ENCODE results near the gene MRE11.

The MRE11 gene

DNA sequence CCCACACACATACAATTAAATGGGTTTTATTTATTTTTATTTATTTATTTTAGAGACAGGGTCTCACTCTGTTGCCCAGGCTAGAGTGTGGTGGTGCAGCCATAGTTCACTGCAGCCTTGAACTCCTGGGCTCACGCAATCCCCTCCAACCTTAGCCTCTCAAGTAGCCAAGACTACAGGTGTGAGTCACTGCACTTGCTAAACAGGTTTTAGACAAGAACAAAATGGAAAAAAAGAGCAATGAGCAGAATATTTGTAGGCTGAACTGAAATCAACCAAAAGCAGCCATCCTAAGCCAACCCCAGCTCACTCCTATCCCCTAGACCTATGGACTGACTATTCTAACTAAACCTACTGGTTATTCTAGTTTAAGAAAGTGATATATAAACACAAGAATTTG, 37.8 kb downstream of the MRE11 start:
- no peaks in the 10 kb centered on the region for H3K27me3 ChIP-seq (ENCODE audit: control insufficient read depth, low read length)
- no peaks in the 10 kb centered on the region for H3K79me2 ChIP-seq (ENCODE audit: control insufficient read depth, low read length)
- H3F3A ChIP-seq (ENCODE audit: control insufficient read depth, insufficient read depth) = no peaks in the 10 kb centered on the region
- H3K4me1 ChIP-seq (ENCODE audit: control insufficient read depth, low read length) = no peaks in the 10 kb centered on the region
- peaks cover 60% of the 10 kb centered on the region for H3K36me3 ChIP-seq (ENCODE audit: control insufficient read depth, low read length)
- H3K27ac ChIP-seq (ENCODE audit: low read depth, low read length) = no peak overlapping the region
- H3K9me2 ChIP-seq (replicated peaks; ENCODE audit: control insufficient read depth, low read length) = no peaks in the 10 kb centered on the region
- no peak overlapping the region for H3K4me3 ChIP-seq (ENCODE audit: low read length)
- H3K9me3 ChIP-seq (ENCODE audit: control insufficient read depth, insufficient read depth, low read length) = no peaks in the 10 kb centered on the region
- no peak overlapping the region for H3K4me2 ChIP-seq (ENCODE audit: low read length)
- no peaks in the 10 kb centered on the region for H4K20me1 ChIP-seq (ENCODE audit: control insufficient read depth, insufficient read depth, low read depth, low read length)
- TF ChIP-seq, protein P1, sequence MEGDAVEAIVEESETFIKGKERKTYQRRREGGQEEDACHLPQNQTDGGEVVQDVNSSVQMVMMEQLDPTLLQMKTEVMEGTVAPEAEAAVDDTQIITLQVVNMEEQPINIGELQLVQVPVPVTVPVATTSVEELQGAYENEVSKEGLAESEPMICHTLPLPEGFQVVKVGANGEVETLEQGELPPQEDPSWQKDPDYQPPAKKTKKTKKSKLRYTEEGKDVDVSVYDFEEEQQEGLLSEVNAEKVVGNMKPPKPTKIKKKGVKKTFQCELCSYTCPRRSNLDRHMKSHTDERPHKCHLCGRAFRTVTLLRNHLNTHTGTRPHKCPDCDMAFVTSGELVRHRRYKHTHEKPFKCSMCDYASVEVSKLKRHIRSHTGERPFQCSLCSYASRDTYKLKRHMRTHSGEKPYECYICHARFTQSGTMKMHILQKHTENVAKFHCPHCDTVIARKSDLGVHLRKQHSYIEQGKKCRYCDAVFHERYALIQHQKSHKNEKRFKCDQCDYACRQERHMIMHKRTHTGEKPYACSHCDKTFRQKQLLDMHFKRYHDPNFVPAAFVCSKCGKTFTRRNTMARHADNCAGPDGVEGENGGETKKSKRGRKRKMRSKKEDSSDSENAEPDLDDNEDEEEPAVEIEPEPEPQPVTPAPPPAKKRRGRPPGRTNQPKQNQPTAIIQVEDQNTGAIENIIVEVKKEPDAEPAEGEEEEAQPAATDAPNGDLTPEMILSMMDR (IDR thresholded peaks at IDR 0.05; ENCODE audit: low read depth, low read length, poor library complexity, severe bottlenecking) = no peak
- TF ChIP-seq EZH2phosphoT487 (IDR thresholded peaks at IDR 0.05; ENCODE audit: borderline replicate concordance, low read length) = no peak

DNA sequence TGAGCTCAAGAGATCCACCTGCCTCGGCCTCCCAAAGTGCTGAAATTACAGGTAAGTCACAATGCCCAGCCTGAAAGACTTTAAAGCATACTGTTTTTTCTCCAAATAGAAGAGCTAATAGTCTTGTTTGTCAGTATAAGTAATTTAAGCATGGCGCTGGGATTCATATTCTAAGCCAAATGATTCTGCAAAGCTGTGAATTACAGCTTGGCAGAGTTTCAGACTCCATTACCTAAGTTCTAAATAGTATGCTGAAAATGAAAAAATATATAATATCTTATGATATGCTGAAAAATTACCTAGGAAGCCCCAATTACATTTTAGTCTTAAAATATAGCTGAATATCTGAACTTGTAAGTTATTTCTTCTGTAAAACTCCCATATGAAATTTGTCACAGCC, 39.3 kb downstream of the MRE11 start:
- no peaks in the 10 kb centered on the region for H4K20me1 ChIP-seq (ENCODE audit: control insufficient read depth, insufficient read depth, low read depth, low read length)
- no peaks in the 10 kb centered on the region for H3K4me1 ChIP-seq (ENCODE audit: control insufficient read depth, low read length)
- H3K79me2 ChIP-seq (ENCODE audit: control insufficient read depth, low read length) = no peaks in the 10 kb centered on the region
- peaks cover 52% of the 10 kb centered on the region for H3K36me3 ChIP-seq (ENCODE audit: control insufficient read depth, low read length)
- no peaks in the 10 kb centered on the region for H3K9me2 ChIP-seq (replicated peaks; ENCODE audit: control insufficient read depth, low read length)
- H3K9me3 ChIP-seq (ENCODE audit: control insufficient read depth, insufficient read depth, low read length) = no peaks in the 10 kb centered on the region
- H3K27me3 ChIP-seq (ENCODE audit: control insufficient read depth, low read length) = no peaks in the 10 kb centered on the region
- no peak overlapping the region for H3K4me3 ChIP-seq (ENCODE audit: low read length)
- no peaks in the 10 kb centered on the region for H3F3A ChIP-seq (ENCODE audit: control insufficient read depth, insufficient read depth)
- no peak overlapping the region for H3K4me2 ChIP-seq (ENCODE audit: low read length)
- no peak for TF ChIP-seq EZH2phosphoT487 (IDR thresholded peaks at IDR 0.05; ENCODE audit: borderline replicate concordance, low read length)
- TF ChIP-seq, protein P1 (IDR thresholded peaks at IDR 0.05; ENCODE audit: low read depth, low read length, poor library complexity, severe bottlenecking) = no peak
- H3K27ac ChIP-seq (ENCODE audit: low read depth, low read length) = no peak overlapping the region

DNA sequence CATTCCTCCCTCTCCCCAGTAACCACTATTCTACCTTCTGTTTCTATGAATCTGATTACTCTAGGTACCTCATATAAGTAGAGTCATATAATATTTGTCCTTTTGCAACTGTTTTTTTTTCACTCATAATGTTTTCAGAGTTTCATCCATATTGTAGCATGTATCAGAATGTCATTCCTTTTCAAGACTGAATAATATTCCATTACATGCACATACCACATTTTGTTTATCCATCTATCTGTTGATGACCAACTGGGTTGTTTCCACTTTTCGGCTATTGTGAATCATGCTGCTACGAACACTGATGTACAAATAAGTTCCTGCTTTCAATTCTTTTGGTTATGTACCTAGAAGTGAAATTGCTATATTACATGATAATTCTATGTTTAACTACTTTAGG, 40.7 kb downstream of the MRE11 start:
- no peak overlapping the region for H3K4me2 ChIP-seq (ENCODE audit: low read length)
- no peak overlapping the region for H3K4me3 ChIP-seq (ENCODE audit: low read length)
- H3K9me3 ChIP-seq (ENCODE audit: control insufficient read depth, insufficient read depth, low read length) = no peaks in the 10 kb centered on the region
- no peaks in the 10 kb centered on the region for H3K27me3 ChIP-seq (ENCODE audit: control insufficient read depth, low read length)
- H3K36me3 ChIP-seq (ENCODE audit: control insufficient read depth, low read length) = peaks cover 48% of the 10 kb centered on the region
- H3K9me2 ChIP-seq (replicated peaks; ENCODE audit: control insufficient read depth, low read length) = no peaks in the 10 kb centered on the region
- H4K20me1 ChIP-seq (ENCODE audit: control insufficient read depth, insufficient read depth, low read depth, low read length) = no peaks in the 10 kb centered on the region
- H3K27ac ChIP-seq (ENCODE audit: low read depth, low read length) = no peak overlapping the region
- no peaks in the 10 kb centered on the region for H3F3A ChIP-seq (ENCODE audit: control insufficient read depth, insufficient read depth)
- H3K79me2 ChIP-seq (ENCODE audit: control insufficient read depth, low read length) = no peaks in the 10 kb centered on the region
- no peaks in the 10 kb centered on the region for H3K4me1 ChIP-seq (ENCODE audit: control insufficient read depth, low read length)
- TF ChIP-seq EZH2phosphoT487 (IDR thresholded peaks at IDR 0.05; ENCODE audit: borderline replicate concordance, low read length) = no peak
- TF ChIP-seq, protein P1 (IDR thresholded peaks at IDR 0.05; ENCODE audit: low read depth, low read length, poor library complexity, severe bottlenecking) = no peak

DNA sequence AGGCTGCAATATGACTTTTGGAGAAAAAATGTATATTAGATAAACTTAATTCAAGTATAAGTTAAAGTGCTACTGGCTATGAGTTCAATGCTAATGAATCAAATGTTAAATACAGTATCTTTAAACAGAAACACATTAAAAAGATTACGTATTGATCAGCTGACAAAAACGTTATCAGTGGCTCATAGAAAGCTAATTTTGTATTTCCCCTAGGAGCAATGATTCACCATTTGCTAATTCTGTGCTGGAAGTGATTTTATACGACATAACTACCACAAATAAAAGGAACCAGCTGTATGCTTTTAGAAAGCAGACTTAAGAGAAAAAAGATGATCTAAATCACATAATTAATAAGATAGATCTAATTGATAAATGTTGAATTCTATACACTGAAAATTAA, 43.6 kb downstream of the MRE11 start:
- Histone ChIP-seq H3K4me2 (ENCODE audit: low read length) (no peak overlapping the region), H3K27me3 (ENCODE audit: control insufficient read depth, low read length) (no peaks in the 10 kb centered on the region), H3K9me3 (ENCODE audit: control insufficient read depth, insufficient read depth, low read length) (no peaks in the 10 kb centered on the region), H4K20me1 (ENCODE audit: control insufficient read depth, insufficient read depth, low read depth, low read length) (no peaks in the 10 kb centered on the region), H3F3A (ENCODE audit: control insufficient read depth, insufficient read depth) (no peaks in the 10 kb centered on the region), H3K4me1 (ENCODE audit: control insufficient read depth, low read length) (no peaks in the 10 kb centered on the region), H3K27ac (ENCODE audit: low read depth, low read length) (no peak overlapping the region), H3K79me2 (ENCODE audit: control insufficient read depth, low read length) (no peaks in the 10 kb centered on the region), H3K9me2 (replicated peaks; ENCODE audit: control insufficient read depth, low read length) (no peaks in the 10 kb centered on the region), H3K36me3 (ENCODE audit: control insufficient read depth, low read length) (peaks cover 45% of the 10 kb centered on the region), H3K4me3 (ENCODE audit: low read length) (no peak overlapping the region)
- no peak for TF ChIP-seq EZH2phosphoT487 (IDR thresholded peaks at IDR 0.05; ENCODE audit: borderline replicate concordance, low read length)
- TF ChIP-seq, protein P1 (IDR thresholded peaks at IDR 0.05; ENCODE audit: low read depth, low read length, poor library complexity, severe bottlenecking) = no peak
